GM12873 (cell line): Measurements from ENCODE around the gene HECW1.

ENCODE experiments used
- TF ChIP-seq, protein P1 (sequence below): IDR thresholded peaks from 2 replicates; pipeline ENCODE4 v1.5.1; 2012; ENCODE audit warnings: low read depth, mild to moderate bottlenecking, moderate library complexity, low read length, control low read depth; ENCODE audit not compliant: insufficient read depth; ENCODE audit errors: missing control alignments

The HECW1 gene

DNA sequence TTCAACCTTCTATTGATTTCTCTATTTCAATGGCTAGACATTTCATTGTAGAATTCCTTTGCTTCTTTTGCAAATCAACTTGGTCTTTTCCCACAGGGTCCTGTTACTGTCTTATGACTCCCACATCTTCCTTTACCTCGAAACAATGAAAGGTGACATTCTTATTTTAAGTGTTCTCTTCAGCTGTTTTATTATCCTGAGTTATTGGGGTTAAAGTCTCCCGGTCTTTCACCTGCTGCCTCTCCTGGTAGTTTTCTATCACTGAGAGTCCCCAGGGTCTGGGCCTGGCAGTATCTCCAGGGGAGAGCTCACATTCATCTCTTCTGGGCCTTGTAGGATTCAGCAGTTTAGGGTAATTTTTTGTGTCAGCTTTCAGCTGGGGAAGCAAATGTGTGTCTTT is 95.8 kb downstream of the HECW1 start:
- TF ChIP-seq, protein P1, sequence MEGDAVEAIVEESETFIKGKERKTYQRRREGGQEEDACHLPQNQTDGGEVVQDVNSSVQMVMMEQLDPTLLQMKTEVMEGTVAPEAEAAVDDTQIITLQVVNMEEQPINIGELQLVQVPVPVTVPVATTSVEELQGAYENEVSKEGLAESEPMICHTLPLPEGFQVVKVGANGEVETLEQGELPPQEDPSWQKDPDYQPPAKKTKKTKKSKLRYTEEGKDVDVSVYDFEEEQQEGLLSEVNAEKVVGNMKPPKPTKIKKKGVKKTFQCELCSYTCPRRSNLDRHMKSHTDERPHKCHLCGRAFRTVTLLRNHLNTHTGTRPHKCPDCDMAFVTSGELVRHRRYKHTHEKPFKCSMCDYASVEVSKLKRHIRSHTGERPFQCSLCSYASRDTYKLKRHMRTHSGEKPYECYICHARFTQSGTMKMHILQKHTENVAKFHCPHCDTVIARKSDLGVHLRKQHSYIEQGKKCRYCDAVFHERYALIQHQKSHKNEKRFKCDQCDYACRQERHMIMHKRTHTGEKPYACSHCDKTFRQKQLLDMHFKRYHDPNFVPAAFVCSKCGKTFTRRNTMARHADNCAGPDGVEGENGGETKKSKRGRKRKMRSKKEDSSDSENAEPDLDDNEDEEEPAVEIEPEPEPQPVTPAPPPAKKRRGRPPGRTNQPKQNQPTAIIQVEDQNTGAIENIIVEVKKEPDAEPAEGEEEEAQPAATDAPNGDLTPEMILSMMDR, result no peak

GRCh38 chr7:43211286-43211685 is 98.8 kb downstream of the HECW1 start:
- TF ChIP-seq, protein P1, result peak; percentile 11

DNA sequence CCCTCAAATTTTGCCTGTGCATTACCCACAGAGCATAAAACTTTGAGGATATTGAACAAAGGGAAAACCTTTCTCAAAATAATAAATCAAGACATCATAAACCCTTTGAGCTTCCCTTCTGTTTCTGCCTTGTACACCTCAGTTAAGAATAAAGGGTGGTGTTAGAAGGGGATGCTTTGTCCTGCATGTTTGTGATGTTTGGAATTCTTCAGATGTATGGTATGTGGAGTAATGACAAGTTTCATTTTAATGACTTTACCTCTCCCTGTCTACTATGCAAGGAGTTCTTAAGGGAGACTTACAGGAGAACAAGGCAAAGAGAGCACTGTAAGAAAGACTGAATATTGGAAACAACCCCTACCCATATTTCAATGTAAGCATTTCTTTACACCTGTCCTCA is 99.2 kb downstream of the HECW1 start:
- TF ChIP-seq, protein P1, result no peak

DNA sequence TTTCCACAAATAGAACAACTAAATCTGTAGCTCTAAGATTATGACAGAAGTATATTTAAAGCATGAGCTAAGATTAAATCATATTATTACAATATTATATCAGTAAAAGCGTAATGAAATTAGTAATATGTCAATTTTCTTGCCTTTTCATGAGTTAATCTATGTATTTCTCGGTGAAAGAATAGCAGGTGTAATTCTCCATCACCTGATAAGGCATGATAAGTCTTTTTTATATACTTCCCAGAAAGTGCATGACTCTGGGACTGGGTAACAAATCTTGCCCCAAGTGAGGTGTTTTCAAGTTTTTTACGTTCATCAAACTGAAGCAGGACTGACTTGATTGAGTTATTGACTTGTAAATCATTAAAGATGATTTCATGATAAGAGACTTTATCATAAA is 100.5 kb downstream of the HECW1 start:
- TF ChIP-seq, protein P1, result no peak

GRCh38 chr7:43215061-43215460 is 102.6 kb downstream of the HECW1 start:
- TF ChIP-seq, protein P1, result no peak

DNA sequence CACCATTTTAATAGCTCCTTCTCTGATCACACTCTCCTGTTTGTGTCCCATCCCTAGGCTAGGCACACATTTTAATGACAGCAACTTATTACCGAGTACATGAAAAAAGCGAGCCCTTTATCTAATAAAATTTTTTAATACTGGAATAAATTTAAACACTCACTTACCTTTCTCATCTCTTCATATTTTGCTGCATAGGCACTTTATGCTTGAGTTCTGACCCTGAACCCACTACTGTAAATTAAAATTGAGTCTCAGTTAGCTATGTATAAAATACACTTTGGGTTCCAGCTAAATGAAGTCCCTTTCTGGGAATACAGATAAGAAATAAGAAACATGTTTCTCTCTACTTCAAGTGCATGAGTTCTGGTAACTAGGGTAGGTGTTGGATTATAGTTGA is 104.6 kb downstream of the HECW1 start:
- TF ChIP-seq, protein P1, result no peak

DNA sequence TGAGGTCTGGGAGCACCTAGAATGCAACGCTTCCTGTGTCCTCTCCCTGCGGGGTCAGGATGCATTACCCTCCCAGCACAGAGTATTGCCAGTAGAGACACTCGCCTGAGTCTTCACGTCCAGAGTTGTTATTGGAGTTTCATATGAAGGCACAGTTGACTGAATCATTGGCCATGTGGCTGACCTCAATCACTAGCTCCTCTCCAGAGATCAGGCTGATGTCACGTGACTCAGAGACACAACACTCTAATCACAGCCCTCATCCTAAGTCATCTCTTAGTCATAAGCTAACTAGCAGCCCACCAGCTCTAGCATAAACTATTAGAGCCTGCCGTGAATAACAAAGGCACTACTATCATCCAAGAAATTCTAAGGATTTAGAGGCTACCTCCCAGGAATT is 107.8 kb downstream of the HECW1 start:
- TF ChIP-seq, protein P1, result no peak
